ENCODE results near the gene CDKAL1. TPM values are rescaled to one million over a fixed set of nuclear protein-coding genes. Genes with fewer than 3 reads are reported as not detected.

CDKAL1 gene
- total RNA-seq, 1 donor from 2014 or later, result 12.2 TPM

DNA sequence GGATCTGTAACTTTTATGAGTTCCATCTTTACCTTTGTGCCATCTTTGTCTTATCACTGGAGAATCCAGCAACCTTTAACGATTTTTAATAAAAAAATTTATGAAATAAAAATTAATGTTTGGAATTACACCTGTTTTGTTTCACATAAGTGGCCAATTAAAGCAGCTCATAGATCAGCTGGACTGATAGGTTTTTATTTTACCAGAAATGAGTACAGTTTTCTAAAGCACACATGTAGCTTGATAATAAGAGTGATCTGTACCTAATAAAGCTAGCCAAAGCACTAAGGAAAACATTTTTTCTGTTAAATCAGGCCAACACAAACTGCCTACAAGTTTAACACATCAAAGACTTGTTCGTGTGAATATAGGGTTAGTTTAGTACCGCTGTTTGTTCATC is 500.1 kb downstream of the CDKAL1 start:
- no peak for DNase-seq (ENCODE audit: low read depth)

DNA sequence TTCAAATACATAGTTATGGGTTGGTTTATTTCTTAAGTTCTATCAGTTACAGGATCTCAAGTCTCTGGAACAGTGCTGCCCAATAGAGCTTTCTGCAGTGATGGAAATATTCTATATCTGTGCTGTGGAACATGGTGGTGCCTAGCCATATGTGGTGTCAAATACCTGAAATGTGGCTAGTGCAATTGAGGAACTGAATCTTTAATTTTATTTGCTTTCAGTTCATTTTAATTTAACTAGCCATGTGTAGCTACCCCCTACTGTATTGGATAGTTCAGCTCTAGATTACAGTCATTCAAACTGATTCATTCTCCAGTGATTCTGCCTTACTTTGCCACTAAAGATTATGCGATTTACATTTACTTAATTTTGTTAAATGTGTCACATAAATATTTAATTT is 503.2 kb downstream of the CDKAL1 start:
- no peak for DNase-seq (ENCODE audit: low read depth)
- TF ChIP-seq, protein P1, sequence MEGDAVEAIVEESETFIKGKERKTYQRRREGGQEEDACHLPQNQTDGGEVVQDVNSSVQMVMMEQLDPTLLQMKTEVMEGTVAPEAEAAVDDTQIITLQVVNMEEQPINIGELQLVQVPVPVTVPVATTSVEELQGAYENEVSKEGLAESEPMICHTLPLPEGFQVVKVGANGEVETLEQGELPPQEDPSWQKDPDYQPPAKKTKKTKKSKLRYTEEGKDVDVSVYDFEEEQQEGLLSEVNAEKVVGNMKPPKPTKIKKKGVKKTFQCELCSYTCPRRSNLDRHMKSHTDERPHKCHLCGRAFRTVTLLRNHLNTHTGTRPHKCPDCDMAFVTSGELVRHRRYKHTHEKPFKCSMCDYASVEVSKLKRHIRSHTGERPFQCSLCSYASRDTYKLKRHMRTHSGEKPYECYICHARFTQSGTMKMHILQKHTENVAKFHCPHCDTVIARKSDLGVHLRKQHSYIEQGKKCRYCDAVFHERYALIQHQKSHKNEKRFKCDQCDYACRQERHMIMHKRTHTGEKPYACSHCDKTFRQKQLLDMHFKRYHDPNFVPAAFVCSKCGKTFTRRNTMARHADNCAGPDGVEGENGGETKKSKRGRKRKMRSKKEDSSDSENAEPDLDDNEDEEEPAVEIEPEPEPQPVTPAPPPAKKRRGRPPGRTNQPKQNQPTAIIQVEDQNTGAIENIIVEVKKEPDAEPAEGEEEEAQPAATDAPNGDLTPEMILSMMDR (conservative IDR thresholded peaks at IDR 0.05; ENCODE audit: low read depth, low read length), result no peak
- H3K4me3 ChIP-seq (ENCODE audit: low read depth, low read length), result no peak overlapping the region

More for the DNA sequence above, 500.1 kb downstream of the CDKAL1 start:
- TF ChIP-seq, protein P1 (conservative IDR thresholded peaks at IDR 0.05; ENCODE audit: low read depth, low read length), result no peak
- H3K4me3 ChIP-seq (ENCODE audit: low read depth, low read length), result no peak overlapping the region

DNA sequence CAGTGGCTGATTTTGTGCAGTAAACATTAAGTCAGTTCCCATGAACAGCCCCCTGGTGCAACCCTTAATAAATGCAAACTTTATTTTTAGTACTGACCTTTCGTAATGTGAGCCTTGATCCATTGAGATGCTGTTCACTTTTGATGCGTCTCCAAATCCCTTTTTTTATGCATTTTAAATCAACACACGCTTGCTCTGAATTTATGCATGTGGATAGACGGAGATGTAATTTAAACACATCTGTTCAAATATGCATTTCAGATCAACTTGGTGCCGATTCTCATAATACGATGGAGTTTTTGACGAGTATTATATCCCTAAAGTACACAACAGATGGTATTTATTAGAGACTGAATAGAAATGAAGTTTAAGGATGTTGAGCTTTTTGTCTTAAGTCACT is 505.7 kb downstream of the CDKAL1 start:
- TF ChIP-seq, protein P1 (conservative IDR thresholded peaks at IDR 0.05; ENCODE audit: low read depth, low read length), result no peak
- H3K4me3 ChIP-seq (ENCODE audit: low read depth, low read length), result no peak overlapping the region

DNA sequence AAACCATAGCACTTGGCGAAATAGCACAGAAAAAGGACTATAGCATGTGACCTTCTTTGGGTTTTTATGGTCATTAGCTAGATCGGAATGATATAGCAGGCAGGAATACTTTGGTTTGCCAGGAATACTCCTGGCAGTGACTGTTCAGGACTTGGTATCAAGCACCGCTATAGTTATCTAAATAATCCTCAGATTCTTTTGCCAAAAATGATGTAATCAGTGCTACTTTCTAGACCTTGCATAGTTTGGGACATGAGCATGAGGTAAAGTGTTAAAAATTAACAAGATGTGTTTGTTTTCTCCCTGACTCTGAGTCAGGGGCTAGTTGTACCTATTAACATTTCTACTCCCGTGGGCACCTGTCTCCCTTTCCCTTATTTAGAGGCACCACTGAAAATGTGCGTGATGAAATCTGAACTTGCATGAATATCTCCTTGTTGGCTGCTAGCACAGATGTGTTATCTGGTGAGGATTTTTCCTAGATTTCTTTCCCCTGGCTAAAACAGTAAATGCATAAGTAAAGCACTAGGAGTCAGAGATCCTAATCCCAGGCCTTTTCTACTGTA is 511.0 kb downstream of the CDKAL1 start:
- TF ChIP-seq, protein P1 (conservative IDR thresholded peaks at IDR 0.05; ENCODE audit: low read depth, low read length), result no peak
- no peak overlapping the region for H3K4me3 ChIP-seq (ENCODE audit: low read depth, low read length)
- peak; percentile 98 for DNase-seq (ENCODE audit: low read depth)

More for the DNA sequence above, 505.7 kb downstream of the CDKAL1 start:
- no peak for DNase-seq (ENCODE audit: low read depth)

DNA sequence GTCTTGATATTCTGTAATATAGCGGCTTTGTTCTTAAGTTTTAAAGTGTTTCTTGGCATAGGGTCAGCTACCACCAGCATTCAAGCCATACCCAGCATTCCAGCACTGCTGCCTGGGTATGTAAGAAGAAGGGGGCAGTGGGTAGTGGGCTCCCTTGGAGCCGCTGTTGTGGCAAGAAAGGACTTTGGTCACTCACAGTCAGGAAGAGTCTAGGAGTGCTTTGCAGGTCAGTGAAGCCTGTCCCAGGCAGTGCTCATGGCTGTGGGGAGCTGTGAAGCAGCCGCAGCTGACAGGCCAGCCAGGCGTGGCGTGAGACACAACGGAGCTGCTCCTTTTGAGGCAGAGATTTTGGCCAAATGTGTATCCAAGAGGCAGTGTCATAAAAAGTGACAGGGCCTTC is 512.0 kb downstream of the CDKAL1 start:
- TF ChIP-seq, protein P1 (conservative IDR thresholded peaks at IDR 0.05; ENCODE audit: low read depth, low read length), result no peak
- H3K4me3 ChIP-seq (ENCODE audit: low read depth, low read length), result no peak overlapping the region
- DNase-seq (ENCODE audit: low read depth), result peak; percentile 79

DNA sequence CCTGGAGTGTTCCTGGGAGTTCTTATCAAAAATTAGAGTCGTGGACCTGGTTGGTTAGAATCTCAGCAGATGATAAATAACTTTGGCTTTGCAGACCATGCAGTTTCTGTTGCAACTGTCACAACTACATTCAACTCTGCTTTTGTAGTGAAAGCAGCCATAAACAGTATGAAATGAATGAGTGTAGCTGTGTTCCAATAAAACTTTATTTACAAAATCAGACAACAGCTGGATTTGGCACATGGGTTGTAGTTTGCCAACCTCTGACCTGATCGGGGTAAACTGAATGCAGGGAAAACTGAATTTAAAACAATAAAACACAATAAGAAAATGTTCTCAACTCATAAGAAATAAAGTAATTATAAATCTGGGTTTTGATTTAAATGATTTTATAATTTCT is 513.8 kb downstream of the CDKAL1 start:
- H3K4me3 ChIP-seq (ENCODE audit: low read depth, low read length), result no peak overlapping the region
- TF ChIP-seq, protein P1 (conservative IDR thresholded peaks at IDR 0.05; ENCODE audit: low read depth, low read length), result no peak

DNA sequence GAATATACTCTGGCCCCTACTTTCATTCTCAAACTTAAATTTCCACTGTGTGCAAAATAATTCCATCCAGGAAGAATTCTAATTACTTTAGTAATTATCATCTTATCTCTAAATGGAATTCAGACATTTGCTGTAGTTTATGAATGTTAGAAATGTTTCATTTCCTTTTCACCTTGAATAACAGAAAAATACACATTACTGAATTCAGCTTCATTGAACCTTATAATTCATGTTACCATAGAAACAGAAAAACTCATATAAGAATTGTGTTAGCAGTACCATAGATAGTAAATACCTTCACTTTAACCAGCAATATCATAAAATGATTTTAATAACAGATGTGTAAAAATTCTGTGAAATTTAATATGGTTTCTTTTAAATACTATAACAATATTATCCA is 514.9 kb downstream of the CDKAL1 start:
- no peak for DNase-seq (ENCODE audit: low read depth)
- H3K4me3 ChIP-seq (ENCODE audit: low read depth, low read length), result no peak overlapping the region
- TF ChIP-seq, protein P1 (conservative IDR thresholded peaks at IDR 0.05; ENCODE audit: low read depth, low read length), result no peak

More for the DNA sequence above, 513.8 kb downstream of the CDKAL1 start:
- no peak for DNase-seq (ENCODE audit: low read depth)

Data from epithelial cell of proximal tubule (primary cell).